HCT116 (cell line): Measurements from ENCODE around the gene LRFN2. TPM values are rescaled to one million over a fixed set of nuclear protein-coding genes. Genes with fewer than 3 reads are reported as not detected.

ENCODE experiments used
- ATAC-seq: fragments of 200-7000 bp; cut with Tn5 transposase; 2 replicates; pipeline ENCODE4 v1.9.1; 2020; ENCODE audit warnings: mild to moderate bottlenecking, moderate library complexity
- BruUV-seq: library from RNA; stranded (reverse); fragments of 400-500 nt; replicated peaks from 2 replicates; lab custom pipeline; 2021; lab: Mats Ljungman, UMichigan
- CTCF ChIA-PET: fragments of 300-600 bp; sonication (Branson Sonifier 250); formaldehyde crosslinking; loops from one replicate; lab custom pipeline; 2021; ENCODE audit warnings: antibody characterized with exemption; lab: Charles Lee
- POLR2A ChIA-PET: fragments of 300-600, 350-600 bp; sonication (Branson Sonifier 250); formaldehyde crosslinking; loops from one replicate; lab custom pipeline; 2021; ENCODE audit warnings: antibody characterized with exemption; lab: Charles Lee
- RAD21 ChIA-PET, 2 experiments: fragments of 300-600 bp; sonication (Branson Sonifier 250); formaldehyde crosslinking; loops; one replicate each; lab custom pipeline; 2023; ENCODE audit warnings: low total read pairs in 2 of 2; ENCODE audit not compliant: uncharacterized antibody in 2 of 2, unreplicated experiment in 2 of 2, low non-redundant PET in 1 of 2; lab: Charles Lee
- DNase-seq: peaks from one replicate; pipeline ENCODE4 v3.0.0-alpha.2; 2010; ENCODE audit warnings: low read depth, low spot score
- H2AFZ ChIP-seq: fragments of 200-600 bp; shearing (Covaris generic), sonication (generic); 2 replicates; pipeline ENCODE4 v1.6.1; 2017; ENCODE audit warnings: low read depth, mixed run types, mixed read lengths, antibody characterized with exemption, low read length; ENCODE audit not compliant: poor library complexity, severe bottlenecking
- H3K27ac ChIP-seq: 2 replicates; pipeline ENCODE4 v1.5.1; 2012; ENCODE audit warnings: low read depth, low read length
- H3K27me3 ChIP-seq: fragments of 200-600 bp; sonication (generic); 2 replicates; pipeline ENCODE4 v1.6.1; 2016; ENCODE audit warnings: mixed run types, low read length, mixed read lengths; ENCODE audit not compliant: insufficient read depth
- H3K36me3 ChIP-seq, 2 experiments: fragments of 200-500 bp in 1 of 2; fragments of 200-600 bp in 1 of 2; sonication (Bioruptor generic) in 1 of 2; sonication (generic) in 1 of 2; 2 replicates each; pipeline versions ENCODE4 v1.5.1 to v1.6.1; 2014 to 2016; ENCODE audit warnings: low read length in 2 of 2, inconsistent platforms in 1 of 2, mixed read lengths in 1 of 2, mixed run types in 1 of 2; ENCODE audit not compliant: insufficient read depth in 2 of 2, control insufficient read depth in 1 of 2
- H3K4me1 ChIP-seq, 2 experiments: fragments of 200-600 bp in 1 of 2; sonication (generic) in 1 of 2; 2 replicates each; pipeline versions ENCODE4 v1.5.1 to v1.6.1; 2012 to 2017; ENCODE audit warnings: low read length in 2 of 2, inconsistent platforms in 1 of 2, mild to moderate bottlenecking in 1 of 2, mixed read lengths in 1 of 2, mixed run types in 1 of 2, moderate library complexity in 1 of 2; ENCODE audit not compliant: insufficient read depth in 2 of 2, control insufficient read depth in 1 of 2
- H3K4me2 ChIP-seq: fragments of 200-600 bp; sonication (generic); 2 replicates; pipeline ENCODE4 v1.6.1; 2017; ENCODE audit warnings: mixed run types, low read length, mixed read lengths
- H3K4me3 ChIP-seq, 2 experiments: fragments of 200-600 bp in 1 of 2; sonication (generic) in 1 of 2; replicated peaks in 1 of 2; 2 replicates each; pipeline ENCODE4 v1.5.1; 2011 to 2016; ENCODE audit warnings: low read length in 2 of 2, control low read depth in 1 of 2, low read depth in 1 of 2, mild to moderate bottlenecking in 1 of 2, mixed read lengths in 1 of 2, mixed run types in 1 of 2
- H3K79me2 ChIP-seq: fragments of 200-600 bp; sonication (generic); 2 replicates; pipeline ENCODE4 v1.6.1; 2017; ENCODE audit warnings: mild to moderate bottlenecking, mixed run types, low read length, moderate library complexity, mixed read lengths; ENCODE audit not compliant: insufficient read depth
- H3K9ac ChIP-seq: fragments of 200-600 bp; sonication (generic); 2 replicates; pipeline ENCODE4 v1.6.1; 2016; ENCODE audit warnings: low read length, mixed read lengths
- H3K9me2 ChIP-seq: fragments of 200-600 bp; sonication (generic), shearing (Covaris generic); 2 replicates; pipeline ENCODE4 v1.6.1; 2017; ENCODE audit warnings: mixed run types, mild to moderate bottlenecking, moderate library complexity; ENCODE audit not compliant: insufficient read depth
- H3K9me3 ChIP-seq, 2 experiments: fragments of 200-500 bp in 1 of 2; fragments of 200-600 bp in 1 of 2; sonication (Bioruptor generic) in 1 of 2; sonication (generic) in 1 of 2; 2 replicates each; pipeline ENCODE4 v1.6.1; 2014 to 2017; ENCODE audit warnings: low read length in 2 of 2, mixed read lengths in 2 of 2, inconsistent platforms in 1 of 2, low read depth in 1 of 2, mild to moderate bottlenecking in 1 of 2, mixed run types in 1 of 2, moderate library complexity in 1 of 2; ENCODE audit not compliant: control insufficient read depth in 1 of 2, insufficient read depth in 1 of 2
- H4K20me1 ChIP-seq: fragments of 200-600 bp; sonication (generic), shearing (Covaris generic); 2 replicates; pipeline ENCODE4 v1.6.1; 2017; ENCODE audit warnings: mixed run types, mild to moderate bottlenecking, moderate library complexity; ENCODE audit not compliant: insufficient read depth
- EZH2 ChIP-seq: fragments of 200-600 bp; sonication (generic); IDR thresholded peaks from 2 replicates; pipeline ENCODE4 v1.6.1; 2017; ENCODE audit warnings: antibody characterized with exemption, mixed run types
- EZH2phosphoT487 ChIP-seq: fragments of 200-600 bp; IDR thresholded peaks from 2 replicates; pipeline ENCODE4 v1.6.1; 2018; ENCODE audit warnings: antibody characterized with exemption, borderline replicate concordance
- FOSL1 ChIP-seq: IDR thresholded peaks from 2 replicates; pipeline ENCODE4 v1.6.1; 2012; ENCODE audit warnings: low read depth
- MAX ChIP-seq: IDR thresholded peaks from 2 replicates; pipeline ENCODE4 v1.6.1; 2012
- POLR2A ChIP-seq: IDR thresholded peaks from 2 replicates; pipeline ENCODE4 v1.7.0; 2011; ENCODE audit warnings: borderline replicate concordance; ENCODE audit not compliant: insufficient read depth, insufficient read length; ENCODE audit errors: extremely low read depth
- POLR2AphosphoS5 ChIP-seq: IDR thresholded peaks from 2 replicates; pipeline ENCODE4 v1.6.1; 2011; ENCODE audit warnings: mild to moderate bottlenecking, low read depth, low read length, moderate library complexity
- RAD21 ChIP-seq: IDR thresholded peaks from 2 replicates; pipeline ENCODE4 v1.6.1; 2012; ENCODE audit warnings: low read depth, mild to moderate bottlenecking
- SP1 ChIP-seq: IDR thresholded peaks from 2 replicates; pipeline ENCODE4 v1.6.1; 2012; ENCODE audit warnings: low read depth
- SRF ChIP-seq: IDR thresholded peaks from 2 replicates; pipeline ENCODE4 v1.6.1; 2012; ENCODE audit warnings: low read depth
- TCF7L2 ChIP-seq: IDR thresholded peaks from 2 replicates; pipeline ENCODE4 v1.7.0; 2011; ENCODE audit warnings: borderline replicate concordance, inconsistent platforms; ENCODE audit not compliant: insufficient read depth, insufficient read length; ENCODE audit errors: extremely low read depth
- intact Hi-C: fragments of 100-400 bp; cut with micrococcal nuclease; formaldehyde crosslinking; loops from 2 replicates; pipeline ENCODE4 v1.10.0; 2022
- total RNA-seq: library from RNA; stranded (reverse); gene quantifications from one replicate; pipeline ENCODE4 v1.2.1, GENCODE V29; 2021; ENCODE audit not compliant: unreplicated experiment
- TF ChIP-seq, protein P1 (sequence below): IDR thresholded peaks from 2 replicates; pipeline ENCODE4 v1.6.1; 2011; ENCODE audit warnings: mild to moderate bottlenecking, low read length, moderate library complexity; ENCODE audit not compliant: insufficient replicate concordance; ENCODE audit errors: extremely low read depth

Gene LRFN2
- total RNA-seq, 1 experiment from 2014 or later, result not detected

- Histone ChIP-seq H3K4me2 (no peak overlapping the region), H4K20me1 (no peaks in the 10 kb centered on the region), H2AFZ (no peak overlapping the region), H3K79me2 (no peaks in the 10 kb centered on the region), H3K9me2 (no peaks in the 10 kb centered on the region), H3K9ac (no peak overlapping the region), H3K4me1 (no peaks in the 10 kb centered on the region), H3K27ac (no peak overlapping the region), H3K27me3 (peaks cover 19% of the 10 kb centered on the region), H3K36me3 (no peaks in the 10 kb centered on the region), H3K9me3 (no peaks in the 10 kb centered on the region), H3K4me3 (no peak overlapping the region)
- TF ChIP-seq POLR2A, result no peak
- no peak for TF ChIP-seq TCF7L2
- TF ChIP-seq EZH2phosphoT487, result no peak
- no peak for TF ChIP-seq MAX
- TF ChIP-seq POLR2AphosphoS5, result no peak
- no peak for TF ChIP-seq RAD21
- TF ChIP-seq, protein P1, sequence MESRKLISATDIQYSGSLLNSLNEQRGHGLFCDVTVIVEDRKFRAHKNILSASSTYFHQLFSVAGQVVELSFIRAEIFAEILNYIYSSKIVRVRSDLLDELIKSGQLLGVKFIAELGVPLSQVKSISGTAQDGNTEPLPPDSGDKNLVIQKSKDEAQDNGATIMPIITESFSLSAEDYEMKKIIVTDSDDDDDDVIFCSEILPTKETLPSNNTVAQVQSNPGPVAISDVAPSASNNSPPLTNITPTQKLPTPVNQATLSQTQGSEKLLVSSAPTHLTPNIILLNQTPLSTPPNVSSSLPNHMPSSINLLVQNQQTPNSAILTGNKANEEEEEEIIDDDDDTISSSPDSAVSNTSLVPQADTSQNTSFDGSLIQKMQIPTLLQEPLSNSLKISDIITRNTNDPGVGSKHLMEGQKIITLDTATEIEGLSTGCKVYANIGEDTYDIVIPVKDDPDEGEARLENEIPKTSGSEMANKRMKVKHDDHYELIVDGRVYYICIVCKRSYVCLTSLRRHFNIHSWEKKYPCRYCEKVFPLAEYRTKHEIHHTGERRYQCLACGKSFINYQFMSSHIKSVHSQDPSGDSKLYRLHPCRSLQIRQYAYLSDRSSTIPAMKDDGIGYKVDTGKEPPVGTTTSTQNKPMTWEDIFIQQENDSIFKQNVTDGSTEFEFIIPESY, result no peak
- no peak for TF ChIP-seq FOSL1
- TF ChIP-seq SP1, result no peak
- TF ChIP-seq SRF, result no peak
- no peak for TF ChIP-seq EZH2
- RAD21 ChIA-PET, result no interaction called here
- intact Hi-C loops, result no loop called here
- POLR2A ChIA-PET, result no interaction called here
- CTCF ChIA-PET, result no interaction called here
- ATAC-seq (no peak), DNase-seq (no peak)
- BruUV-seq, result no TSS peak
These were observed 207.4 kb downstream of the LRFN2 start for GRCh38 chr6:40379811-40380210.
